ENCODE results near the gene C2orf76.
"Not testable (repeated sequence)": the region's sequence is repeated elsewhere in the genome, so short reads cannot be mapped to it uniquely, and the experiment has no call there.

The C2orf76 gene

GRCh38 chr2:119377294-119377992 is 10.8 kb upstream of the C2orf76 start:
- no peak for DNase-seq (ENCODE audit: low read depth in 2 of 2, low spot score in 1 of 2)

- DNase-seq (ENCODE audit: low read depth in 2 of 2, low spot score in 1 of 2), result no peak
These were observed 10.2 kb upstream of the C2orf76 start for GRCh38 chr2:119376810-119377209.

- DNase-seq (ENCODE audit: low read depth in 2 of 2, low spot score in 1 of 2), result not testable (repeated sequence)
These were observed 9.8 kb upstream of the C2orf76 start for GRCh38 chr2:119376406-119376805.

DNA sequence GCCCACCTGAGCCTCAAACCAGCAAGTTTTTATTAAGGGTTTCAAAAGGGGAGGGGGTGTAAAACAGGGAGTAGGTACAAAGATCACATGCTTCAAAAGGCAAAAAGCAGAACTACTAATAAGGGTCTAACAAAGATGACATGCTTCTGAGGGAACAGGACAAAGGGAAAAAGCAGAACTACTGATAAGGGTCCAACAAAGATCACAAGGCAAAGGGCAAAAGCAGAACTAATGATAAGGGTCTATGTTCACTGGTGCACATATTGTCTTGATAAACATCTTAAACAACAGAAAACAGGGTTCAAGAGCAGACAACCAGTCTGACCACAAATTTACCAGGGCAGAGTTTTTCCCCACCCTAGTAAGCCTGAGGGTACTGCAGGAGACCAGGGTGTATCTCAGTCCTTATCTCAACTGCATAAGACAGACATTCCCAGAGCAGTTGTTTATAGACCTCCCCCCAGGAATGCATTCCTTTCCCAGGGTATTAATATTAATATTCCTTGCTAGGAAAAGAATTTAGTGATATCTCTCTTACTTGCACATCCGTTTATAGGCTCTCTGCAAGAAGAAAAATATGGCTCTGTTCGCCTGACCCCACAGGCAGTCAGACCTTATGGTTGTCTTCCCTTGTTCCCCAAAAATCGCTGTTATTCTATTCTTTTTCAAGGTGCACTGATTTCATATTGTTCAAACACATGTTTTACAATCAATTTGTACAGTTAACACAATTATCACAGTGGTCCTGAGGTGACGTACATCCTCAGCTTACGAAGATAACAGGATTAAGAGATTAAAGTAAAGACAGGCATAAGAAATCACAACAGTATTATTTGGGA is 7.5 kb upstream of the C2orf76 start:
- not testable (repeated sequence) for DNase-seq (ENCODE audit: low read depth in 2 of 2, low spot score in 1 of 2)

GRCh38 chr2:119372778-119373568 is 6.3 kb upstream of the C2orf76 start:
- DNase-seq (ENCODE audit: low read depth in 2 of 2, low spot score in 1 of 2), result no peak

DNA sequence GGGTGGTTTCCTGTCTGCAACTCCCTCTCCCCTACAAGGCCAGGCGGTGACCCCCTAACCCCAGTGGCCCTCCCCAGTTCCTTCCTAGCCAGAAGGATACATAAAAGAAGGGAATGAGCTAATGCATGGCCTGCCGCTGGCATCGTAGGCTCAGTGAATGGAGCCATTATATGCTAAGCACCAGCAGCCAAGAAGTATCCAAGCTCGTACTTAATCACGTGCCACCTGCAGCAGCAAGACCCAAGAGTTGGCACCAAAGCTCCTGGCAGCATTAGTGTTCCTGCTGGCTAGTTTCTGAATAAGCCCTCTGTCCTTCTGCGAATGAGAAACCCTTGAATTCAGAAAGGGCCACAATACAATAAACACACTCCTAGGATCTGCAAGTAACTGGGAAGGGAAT is 4.5 kb upstream of the C2orf76 start:
- no peak for DNase-seq (ENCODE audit: low read depth in 2 of 2, low spot score in 1 of 2)

DNA sequence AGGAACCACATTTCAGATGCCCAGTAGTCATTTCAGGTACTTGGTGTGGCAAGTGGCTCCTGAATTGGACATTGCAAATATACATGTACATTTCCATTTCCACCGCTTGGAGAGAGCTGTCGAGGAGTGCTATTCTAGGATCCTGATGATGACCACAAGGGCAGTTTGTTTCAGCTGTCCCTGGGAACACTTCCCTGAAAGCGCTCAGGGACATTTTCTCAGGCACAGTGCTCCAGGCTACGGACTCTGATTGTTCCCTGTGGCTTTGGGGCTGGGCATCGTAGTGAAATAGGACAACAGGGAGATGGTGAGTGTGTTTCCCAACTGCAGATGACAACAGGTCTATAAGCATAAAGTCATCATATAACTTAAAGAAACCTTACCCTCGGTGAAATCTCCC is 3.2 kb upstream of the C2orf76 start:
- DNase-seq (ENCODE audit: low read depth in 2 of 2, low spot score in 1 of 2), result no peak

- peak in 1 of 2 donors; percentile 15 for DNase-seq (ENCODE audit: low read depth in 2 of 2, low spot score in 1 of 2)
These were observed 952 bp upstream of the C2orf76 start for GRCh38 chr2:119367472-119368099.

- DNase-seq (ENCODE audit: low read depth in 2 of 2, low spot score in 1 of 2), result no peak
These were observed 429 bp downstream of the C2orf76 start for GRCh38 chr2:119366161-119366648.

GRCh38 chr2:119365436-119365835 is 1.2 kb downstream of the C2orf76 start:
- no peak for DNase-seq (ENCODE audit: low read depth in 2 of 2, low spot score in 1 of 2)

DNA sequence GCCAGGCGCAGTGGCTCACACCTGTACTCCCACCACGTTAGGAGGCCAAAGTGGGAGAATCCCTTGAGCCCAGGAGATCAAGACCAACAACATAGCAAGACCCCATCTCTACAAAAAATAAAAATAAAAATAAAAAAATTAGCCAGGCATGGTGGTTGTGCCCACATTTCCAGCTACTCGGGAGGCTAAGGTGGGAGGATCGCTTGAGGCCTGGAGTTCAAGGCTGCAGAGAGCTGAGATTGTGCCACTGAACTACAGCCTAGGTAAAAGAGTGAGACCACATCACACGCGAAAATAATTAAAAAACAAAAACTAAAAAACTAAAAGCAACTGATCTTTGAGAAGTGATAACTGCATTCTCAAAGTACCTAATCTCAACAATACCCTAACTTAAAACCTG is 1.8 kb downstream of the C2orf76 start:
- DNase-seq (ENCODE audit: low read depth in 2 of 2, low spot score in 1 of 2), result no peak

- DNase-seq (ENCODE audit: low read depth in 2 of 2, low spot score in 1 of 2), result no peak
These were observed 6.1 kb downstream of the C2orf76 start for GRCh38 chr2:119360423-119360966.

- no peak for DNase-seq (ENCODE audit: low read depth in 2 of 2, low spot score in 1 of 2)
These were observed 6.9 kb downstream of the C2orf76 start for GRCh38 chr2:119359774-119360173.

DNA sequence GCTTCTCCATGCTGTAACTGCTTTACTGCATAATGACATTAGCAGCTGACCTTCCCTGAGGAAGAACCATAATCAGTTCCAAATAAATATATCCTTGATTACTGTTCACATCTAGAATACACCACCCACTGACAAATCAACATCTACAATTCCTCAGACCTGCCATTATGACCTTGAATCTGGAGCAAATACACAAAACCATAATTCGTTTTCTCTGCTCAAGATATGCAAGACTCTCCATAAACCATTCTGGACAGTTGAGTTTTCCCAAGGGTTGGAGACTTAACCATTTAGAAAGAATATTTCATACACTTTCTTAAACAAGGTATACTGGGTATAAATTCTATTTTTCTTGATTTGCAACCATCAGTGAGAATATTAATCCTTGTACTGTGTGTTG is 11.8 kb downstream of the C2orf76 start:
- no peak for DNase-seq (ENCODE audit: low read depth in 2 of 2, low spot score in 1 of 2)

DNA sequence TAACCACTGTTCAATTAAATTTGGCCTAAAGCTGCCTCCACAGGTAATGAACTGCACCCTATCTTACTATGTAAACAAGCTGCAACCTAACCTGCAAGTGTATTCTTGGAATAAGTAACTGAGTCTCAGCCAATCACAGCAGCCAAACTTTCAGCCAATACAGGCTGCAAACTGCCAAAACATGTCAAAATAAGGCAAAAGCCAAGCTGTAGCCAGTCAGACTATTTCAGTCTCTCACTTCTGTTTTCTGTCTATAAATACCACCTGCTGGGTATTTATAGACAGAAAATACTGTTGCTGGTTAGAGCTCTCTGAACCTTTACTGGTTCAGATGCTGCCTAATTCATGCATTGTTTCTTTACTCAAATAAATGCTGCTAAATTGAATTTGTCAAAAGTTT is 14.3 kb downstream of the C2orf76 start:
- DNase-seq (ENCODE audit: low read depth in 2 of 2, low spot score in 1 of 2), result no peak

- DNase-seq (ENCODE audit: low read depth in 2 of 2, low spot score in 1 of 2), result no peak
These were observed 16.2 kb downstream of the C2orf76 start for GRCh38 chr2:119350311-119350998.

- no peak for DNase-seq (ENCODE audit: low read depth in 2 of 2, low spot score in 1 of 2)
These were observed 17.3 kb downstream of the C2orf76 start for GRCh38 chr2:119349289-119349688.

DNA sequence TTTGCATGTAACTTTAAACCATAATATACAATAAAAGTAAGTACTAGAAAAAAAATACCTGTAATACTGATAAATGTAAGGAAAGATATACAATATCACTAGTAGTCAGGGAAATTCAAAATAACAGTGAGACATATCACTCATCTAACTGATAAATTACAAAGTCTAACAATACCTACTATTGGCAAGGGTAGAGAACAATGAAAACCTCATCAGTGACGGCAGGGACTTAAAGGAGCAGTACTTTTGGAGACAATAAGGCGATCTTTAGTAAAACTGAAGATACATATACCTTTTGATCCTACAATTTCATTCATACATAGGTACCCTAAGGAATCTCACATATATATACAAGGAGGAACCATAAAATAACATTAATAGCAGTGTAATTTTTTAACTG is 24.9 kb downstream of the C2orf76 start:
- no peak for DNase-seq (ENCODE audit: low read depth in 2 of 2, low spot score in 1 of 2)

GRCh38 chr2:119339562-119339923 is 27.1 kb downstream of the C2orf76 start:
- no peak for DNase-seq (ENCODE audit: low read depth in 2 of 2, low spot score in 1 of 2)

GRCh38 chr2:119338826-119339561 is 27.6 kb downstream of the C2orf76 start:
- peak; percentile 8 to 37 for DNase-seq (ENCODE audit: low read depth in 2 of 2, low spot score in 1 of 2)

Data from stimulated activated CD8-positive, alpha-beta memory T cell treated with anti-CD3 and anti-CD28 coated beads, Interleukin-4, amount 100 ng/mL, for 4 hours (primary cell).